B cell (primary cell): ENCODE data around the gene XCL2. TPM values are rescaled to one million over a fixed set of nuclear protein-coding genes. Genes with fewer than 3 reads are reported as not detected.

ENCODE experiments used
- polyA plus RNA-seq: library from polyadenylated mRNA; depleted of rRNA; stranded (reverse); fragments of >200 nt; gene quantifications from 2 replicates; pipeline ENCODE4 v1.2.3, GENCODE V29; 2012
- total RNA-seq, 2 donors: library from RNA; stranded (reverse); fragments of 120-200 nt in 1 of 2; gene quantifications; 1 replicate in 1 of 2; 2 replicates in 1 of 2; pipeline versions ENCODE4 v1.2.3 to v1.2.4, GENCODE V29; 2013 to 2022

The XCL2 gene
- total and polyA plus RNA-seq, 2 donors (not counting 1 experiment from before 2014, with no cell fraction given), result 1.5 TPM; not detected in 1

Other genes starting within 250 kb of the XCL2 start
- gene XCL1, start 32.6 kb upstream of the XCL2 start, total RNA-seq, result 0.29 TPM in 1 of 2 replicates, not detected in the other
- 0.12 and 0.19 TPM in 2 replicates for gene XCL1, start 32.6 kb upstream of the XCL2 start, polyA plus RNA-seq
- gene DPT, start 185.2 kb upstream of the XCL2 start, total RNA-seq, result not detected in 2 replicates
- gene DPT, start 185.2 kb upstream of the XCL2 start, polyA plus RNA-seq, result not detected in 2 replicates